H9 (cell line): Measurements from ENCODE around the gene C3orf38. TPM values are rescaled to one million over a fixed set of nuclear protein-coding genes. Genes with fewer than 3 reads are reported as not detected.
"Not testable (repeated sequence)": the region's sequence is repeated elsewhere in the genome, so short reads cannot be mapped to it uniquely, and the experiment has no call there.

Experiments used
- DNase-seq: peaks from one replicate; pipeline ENCODE4 v3.0.0-alpha.2; 2017
- H2AFZ ChIP-seq: one replicate; pipeline ENCODE4 v1.6.1; 2013; ENCODE audit warnings: mild to moderate bottlenecking, low read length, control low read depth, moderate library complexity
- H2AK5ac ChIP-seq: 2 replicates; pipeline ENCODE4 v1.6.1; 2013; ENCODE audit warnings: low read length, control low read depth, mixed read lengths; ENCODE audit not compliant: insufficient read length
- H2BK120ac ChIP-seq: one replicate; pipeline ENCODE4 v1.6.1; 2013; ENCODE audit warnings: low read depth, mild to moderate bottlenecking, low read length, control low read depth, inconsistent platforms; ENCODE audit not compliant: poor library complexity, severe bottlenecking
- H2BK12ac ChIP-seq: 2 replicates; pipeline ENCODE4 v1.6.1; 2013; ENCODE audit warnings: low read length, control low read depth, mixed read lengths, low read depth; ENCODE audit not compliant: insufficient read length
- H2BK15ac ChIP-seq: 2 replicates; pipeline ENCODE4 v1.6.1; 2013; ENCODE audit warnings: low read depth, low read length, control low read depth
- H2BK20ac ChIP-seq: one replicate; pipeline ENCODE4 v1.6.1; 2013; ENCODE audit warnings: low read depth, mild to moderate bottlenecking, low read length, control low read depth, inconsistent platforms; ENCODE audit not compliant: poor library complexity, severe bottlenecking
- H2BK5ac ChIP-seq: 2 replicates; pipeline ENCODE4 v1.6.1; 2013; ENCODE audit warnings: low read length, control low read depth, mixed read lengths; ENCODE audit not compliant: insufficient read length
- H3K14ac ChIP-seq: 2 replicates; pipeline ENCODE4 v1.6.1; 2013; ENCODE audit warnings: low read length, control low read depth; ENCODE audit not compliant: insufficient read depth
- H3K18ac ChIP-seq: 2 replicates; pipeline ENCODE4 v1.6.1; 2013; ENCODE audit warnings: low read depth, mild to moderate bottlenecking, mixed read lengths, low read length, control low read depth; ENCODE audit not compliant: insufficient read length
- H3K23ac ChIP-seq: 2 replicates; pipeline ENCODE4 v1.6.1; 2013; ENCODE audit warnings: low read length, control low read depth, mixed read lengths, low read depth; ENCODE audit not compliant: insufficient read length
- H3K23me2 ChIP-seq: 2 replicates; pipeline ENCODE4 v1.6.1; 2013; ENCODE audit warnings: low read depth, mild to moderate bottlenecking, mixed read lengths, low read length, control low read depth; ENCODE audit not compliant: insufficient read length, poor library complexity, severe bottlenecking
- H3K27ac ChIP-seq: 2 replicates; pipeline ENCODE4 v1.5.1; 2013; ENCODE audit warnings: low read length, control low read depth, mixed read lengths, low read depth; ENCODE audit not compliant: insufficient read length
- H3K27me3 ChIP-seq: 2 replicates; pipeline ENCODE4 v1.6.1; 2013; ENCODE audit warnings: low read length, control low read depth, inconsistent platforms; ENCODE audit not compliant: insufficient read depth
- H3K4ac ChIP-seq: 2 replicates; pipeline ENCODE4 v1.6.1; 2013; ENCODE audit warnings: low read depth, mild to moderate bottlenecking, control low read depth, inconsistent platforms, low read length, moderate library complexity
- H3K4me1 ChIP-seq: 2 replicates; pipeline ENCODE4 v1.6.1; 2013; ENCODE audit warnings: low read length, control low read depth, inconsistent platforms; ENCODE audit not compliant: insufficient read depth
- H3K4me2 ChIP-seq: 2 replicates; pipeline ENCODE4 v1.6.1; 2013; ENCODE audit warnings: low read length, control low read depth, mixed read lengths; ENCODE audit not compliant: insufficient read length, insufficient read depth
- H3K56ac ChIP-seq: 2 replicates; pipeline ENCODE4 v1.6.1; 2013; ENCODE audit warnings: low read depth, mild to moderate bottlenecking, mixed read lengths, low read length, control low read depth; ENCODE audit not compliant: insufficient read length
- H3K79me1 ChIP-seq: 2 replicates; pipeline ENCODE4 v1.6.1; 2013; ENCODE audit warnings: low read depth, mild to moderate bottlenecking, moderate library complexity, low read length, control low read depth, inconsistent platforms; ENCODE audit not compliant: insufficient read depth, poor library complexity, severe bottlenecking
- H3K79me2 ChIP-seq: 2 replicates; pipeline ENCODE4 v1.6.1; 2013; ENCODE audit warnings: low read length, control low read depth, inconsistent platforms; ENCODE audit not compliant: insufficient read depth
- H3K9ac ChIP-seq: 2 replicates; pipeline ENCODE4 v1.6.1; 2013; ENCODE audit warnings: low read length, control low read depth, mixed read lengths; ENCODE audit not compliant: insufficient read length; ENCODE audit errors: extremely low read depth
- H3K9me3 ChIP-seq: one replicate; pipeline ENCODE4 v1.6.1; 2013; ENCODE audit warnings: low read depth, low read length, inconsistent platforms; ENCODE audit not compliant: control insufficient read depth
- H3T11ph ChIP-seq: one replicate; pipeline ENCODE4 v1.6.1; 2013; ENCODE audit warnings: mild to moderate bottlenecking, low read length, control low read depth, inconsistent platforms
- H4K20me1 ChIP-seq: one replicate; pipeline ENCODE4 v1.6.1; 2013; ENCODE audit not compliant: control insufficient read depth, insufficient read length, insufficient read depth
- H4K5ac ChIP-seq: 2 replicates; pipeline ENCODE4 v1.6.1; 2013; ENCODE audit warnings: low read depth, mild to moderate bottlenecking, mixed read lengths, low read length, control low read depth; ENCODE audit not compliant: insufficient read length
- H4K8ac ChIP-seq: replicated peaks from 2 replicates; pipeline ENCODE4 v1.6.1; 2013; ENCODE audit warnings: low read length, control low read depth, mixed read lengths, low read depth; ENCODE audit not compliant: insufficient read length
- H4K91ac ChIP-seq: 2 replicates; pipeline ENCODE4 v1.6.1; 2013; ENCODE audit warnings: low read depth, mild to moderate bottlenecking, moderate library complexity, mixed read lengths, low read length, control low read depth; ENCODE audit not compliant: insufficient read length
- H3K27ac Mint-ChIP-seq, 3 experiments: 2 replicates in 2 of 3; 3 replicates in 1 of 3; pipeline ENCODE4 v1.8.0; 2020 to 2021; ENCODE audit warnings: mixed read lengths in 3 of 3, mild to moderate bottlenecking in 1 of 3, moderate library complexity in 1 of 3
- H3K27me3 Mint-ChIP-seq: 2 replicates; pipeline ENCODE4 v1.8.0; 2021; ENCODE audit warnings: low read depth, mild to moderate bottlenecking, moderate library complexity, mixed read lengths
- H3K36me3 Mint-ChIP-seq, 3 experiments: 2 replicates in 2 of 3; 3 replicates in 1 of 3; pipeline ENCODE4 v1.8.0; 2020 to 2021; ENCODE audit warnings: low read depth in 3 of 3, mixed read lengths in 3 of 3; ENCODE audit not compliant: insufficient read depth in 1 of 3
- H3K4me1 Mint-ChIP-seq, 2 experiments: 2 replicates each; pipeline ENCODE4 v1.8.0; 2020; ENCODE audit warnings: mixed read lengths in 2 of 2
- H3K4me3 Mint-ChIP-seq, 2 experiments: 2 replicates in 1 of 2; 3 replicates in 1 of 2; pipeline ENCODE4 v1.8.0; 2020 to 2021; ENCODE audit warnings: mild to moderate bottlenecking in 2 of 2, mixed read lengths in 2 of 2, moderate library complexity in 1 of 2
- H3K9me3 Mint-ChIP-seq, 2 experiments: 2 replicates in 1 of 2; 3 replicates in 1 of 2; pipeline ENCODE4 v1.8.0; 2020; ENCODE audit warnings: mild to moderate bottlenecking in 2 of 2, mixed read lengths in 2 of 2, moderate library complexity in 1 of 2
- CTCF ChIP-seq: fragments of 200-600 bp; sonication (generic); conservative IDR thresholded peaks from 3 replicates; pipeline ENCODE4 v1.8.0; 2021; ENCODE audit warnings: antibody characterized with exemption, mild to moderate bottlenecking
- WGBS: extraction: QIAGEN DNeasy Blood & Tissue Kit; methylation state at CpG from one replicate; pipeline ENCODE4 v1.1.7; 2013; ENCODE audit warnings: missing lambda C conversion rate, low lambda C conversion rate, mixed read lengths; ENCODE audit not compliant: insufficient read length; ENCODE audit errors: extremely low coverage; 5-methylcytosine and 5-hydroxymethylcytosine counted together
- total RNA-seq: library from RNA; stranded (reverse); gene quantifications from 2 replicates; pipeline ENCODE4 v1.2.1, GENCODE V29; 2021

The C3orf38 gene
- total RNA-seq, 1 experiment from 2014 or later = 36.6 TPM

GRCh38 chr3:88180398-88180999, 30.7 kb downstream of the C3orf38 start:
- Mint-ChIP-seq H3K27me3 (no peaks in the 10 kb centered on the region; the same call in 1 of the 2 replicates), H3K4me1 (no peaks in the 10 kb centered on the region), H3K4me3 (no peak overlapping the region), H3K27ac (no peak overlapping the region), H3K36me3 (peaks cover 14 to 34% (median 19%) of the 10 kb centered on the region in 3 experiments; a peak in 6 of 7 replicates), H3K9me3 (peaks cover 27 to 32% of the 10 kb centered on the region in 2 experiments)
- Histone ChIP-seq H4K8ac (no peak overlapping the region), H3K27me3 (no peaks in the 10 kb centered on the region), H2AK5ac (no peak overlapping the region), H3K4me2 (no peak overlapping the region), H3K4ac (no peak overlapping the region), H2BK20ac (no peak overlapping the region), H3K14ac (no peak overlapping the region), H3K23ac (no peak overlapping the region), H4K91ac (no peak overlapping the region), H3K4me1 (no peaks in the 10 kb centered on the region), H3K23me2 (no peaks in the 10 kb centered on the region), H2BK12ac (no peak overlapping the region), H3K27ac (no peak overlapping the region), H2BK120ac (no peak overlapping the region), H4K5ac (no peak overlapping the region), H3K9me3 (no peaks in the 10 kb centered on the region), H2BK5ac (no peak overlapping the region), H4K20me1 (no peaks in the 10 kb centered on the region), H2BK15ac (no peak overlapping the region), H3K56ac (no peak overlapping the region), H3T11ph (no peak overlapping the region), H3K18ac (no peak overlapping the region), H3K9ac (no peak overlapping the region), H3K79me2 (no peaks in the 10 kb centered on the region), H2AFZ (no peak overlapping the region), H3K79me1 (no peaks in the 10 kb centered on the region)
- TF ChIP-seq CTCF = peak; percentile 61
- WGBS = no CpG with 5 or more reads among the region's 4 CpGs
- no peak for DNase-seq

GRCh38 chr3:88182165-88182918, 32.6 kb downstream of the C3orf38 start:
- not testable (repeated sequence) for H2AK5ac ChIP-seq, H3K23me2 ChIP-seq, H3K4ac ChIP-seq, H3K27ac ChIP-seq, H3K27me3 ChIP-seq, H2BK20ac ChIP-seq, H4K20me1 ChIP-seq, H4K8ac ChIP-seq, H3K79me2 ChIP-seq, H3K9ac ChIP-seq, H3K23ac ChIP-seq, H3K9me3 ChIP-seq, H3K56ac ChIP-seq, H3K14ac ChIP-seq, H3K4me2 ChIP-seq, H3K18ac ChIP-seq, H2BK15ac ChIP-seq, H4K91ac ChIP-seq, H3K4me3 Mint-ChIP-seq, H3K4me1 Mint-ChIP-seq, H2BK120ac ChIP-seq, H2BK5ac ChIP-seq, H4K5ac ChIP-seq, H3K27me3 Mint-ChIP-seq, H2BK12ac ChIP-seq, H3T11ph ChIP-seq, H3K27ac Mint-ChIP-seq, DNase-seq, H3K4me1 ChIP-seq, H2AFZ ChIP-seq, H3K79me1 ChIP-seq
- peaks cover 39% of the 10 kb centered on the region in 2 experiments for H3K9me3 Mint-ChIP-seq
- H3K36me3 Mint-ChIP-seq = peaks cover 15 to 38% (median 20%) of the 10 kb centered on the region in 3 experiments; a peak in 6 of 7 replicates
- no CpG with 5 or more reads among the region's 9 CpGs for WGBS
